Left forelimb (tissue), 1 donor: ENCODE measurements around the gene MYBL2.

ENCODE experiments used
- DNase-seq: peaks from one replicate; pipeline ENCODE4 v3.0.0-alpha.2; 2018; ENCODE audit warnings: low spot score

Gene MYBL2

DNA sequence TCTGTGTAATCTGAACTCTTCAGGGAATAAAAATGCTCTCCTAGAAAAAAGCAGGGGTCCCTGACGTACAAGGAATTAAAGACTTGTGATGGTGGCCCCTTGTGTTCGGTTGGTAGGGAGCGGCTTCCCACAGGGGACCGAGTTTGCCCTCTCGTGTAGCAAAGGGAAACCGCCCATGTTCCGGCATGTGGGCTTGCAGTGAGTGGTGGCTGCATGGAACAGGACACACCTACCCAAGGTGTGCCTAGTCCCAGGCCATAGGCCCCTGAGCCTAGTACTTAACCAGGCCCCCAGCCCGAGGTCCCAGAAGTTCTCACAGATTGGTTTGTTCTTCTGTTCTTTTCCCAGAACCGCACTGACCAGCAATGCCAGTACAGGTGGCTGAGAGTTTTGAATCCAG, 15.5 kb downstream of the MYBL2 start:
- DNase-seq: no peak

DNA sequence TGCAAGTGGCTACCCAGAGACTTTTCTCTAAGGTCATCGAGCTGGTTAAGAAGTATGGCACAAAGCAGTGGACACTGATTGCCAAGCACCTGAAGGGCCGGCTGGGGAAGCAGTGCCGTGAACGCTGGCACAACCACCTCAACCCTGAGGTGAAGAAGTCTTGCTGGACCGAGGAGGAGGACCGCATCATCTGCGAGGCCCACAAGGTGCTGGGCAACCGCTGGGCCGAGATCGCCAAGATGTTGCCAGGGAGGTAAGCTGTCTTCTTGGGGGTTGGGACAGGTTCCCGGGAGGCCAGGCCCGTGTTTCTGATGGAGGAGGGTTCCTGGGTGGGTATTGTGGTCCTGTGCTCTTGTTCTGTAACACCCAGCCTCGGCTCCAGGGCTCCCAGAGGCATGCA, 19.9 kb downstream of the MYBL2 start:
- DNase-seq: no peak

DNA sequence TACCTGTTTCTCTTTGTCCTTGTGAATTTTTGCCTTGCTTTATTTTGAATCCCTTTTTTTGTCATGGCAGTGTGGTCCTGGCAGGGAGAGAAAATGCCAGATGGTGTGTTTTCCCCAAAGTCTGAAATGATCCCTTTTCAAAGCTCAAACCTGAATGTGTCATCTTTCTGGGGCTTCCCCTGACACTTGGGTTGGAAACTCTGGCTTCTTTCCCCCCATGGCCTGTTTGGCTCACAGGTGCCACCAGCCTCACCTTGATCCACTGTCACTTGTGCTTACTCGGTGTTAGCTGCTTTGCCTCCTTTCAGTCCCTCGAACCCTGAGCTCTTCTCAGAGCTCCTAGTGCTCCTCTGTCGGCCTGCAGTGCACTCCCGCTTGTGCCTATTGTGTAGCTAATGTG, 22.3 kb downstream of the MYBL2 start:
- DNase-seq: no peak

DNA sequence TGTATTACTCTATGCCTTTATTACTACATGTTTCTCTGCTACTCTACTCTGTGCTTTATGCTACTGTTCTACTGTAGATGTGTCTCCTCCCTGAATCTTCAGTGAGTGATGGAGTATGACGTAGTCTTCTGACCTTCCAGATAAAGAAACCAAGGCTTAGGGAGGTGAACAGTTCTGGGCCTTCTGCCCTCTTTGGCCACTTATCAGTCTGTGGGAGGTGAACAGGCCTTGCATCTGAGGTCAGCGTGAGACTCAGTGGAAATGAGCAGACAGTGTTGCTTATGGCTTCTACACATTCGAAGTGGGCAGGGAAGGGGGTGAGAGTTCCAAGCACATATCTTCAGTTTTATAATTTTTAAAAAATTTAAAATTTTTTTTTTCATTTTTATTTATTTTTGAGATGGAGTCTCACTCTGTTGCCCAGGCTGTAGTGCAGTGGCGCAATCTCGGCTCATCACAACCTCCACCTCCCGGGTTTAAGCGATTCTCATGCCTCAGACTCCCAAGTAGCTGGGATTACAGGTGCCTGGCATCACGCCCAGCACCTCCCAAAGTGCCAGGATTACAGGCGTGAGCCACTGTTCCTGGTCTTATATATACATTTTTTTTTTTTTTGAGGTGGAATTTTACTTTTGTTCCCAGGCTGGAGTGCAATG, 24.2 kb downstream of the MYBL2 start:
- no peak for DNase-seq

DNA sequence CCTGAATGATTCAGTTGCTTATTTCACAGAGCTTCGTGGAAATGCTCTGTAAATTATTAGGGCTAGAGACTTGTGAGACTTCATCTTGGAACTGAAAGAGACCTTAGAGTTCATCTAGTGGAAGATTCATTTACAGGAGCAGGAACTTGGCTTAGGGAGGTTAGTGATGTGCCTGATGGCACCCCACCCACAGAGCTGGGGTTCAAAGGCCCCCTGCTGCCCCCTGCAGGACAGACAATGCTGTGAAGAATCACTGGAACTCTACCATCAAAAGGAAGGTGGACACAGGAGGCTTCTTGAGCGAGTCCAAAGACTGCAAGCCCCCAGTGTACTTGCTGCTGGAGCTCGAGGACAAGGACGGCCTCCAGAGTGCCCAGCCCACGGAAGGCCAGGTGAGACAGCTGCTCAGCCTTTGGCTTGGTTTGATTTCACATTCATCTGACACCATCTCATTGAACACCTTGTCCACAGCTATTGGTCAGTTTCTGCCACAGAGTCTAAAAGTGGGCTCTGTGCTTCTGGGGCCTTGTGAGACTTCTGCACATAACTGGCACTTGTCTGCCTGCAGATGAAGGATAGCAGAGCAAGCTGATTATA, 25.1 kb downstream of the MYBL2 start:
- no peak for DNase-seq

DNA sequence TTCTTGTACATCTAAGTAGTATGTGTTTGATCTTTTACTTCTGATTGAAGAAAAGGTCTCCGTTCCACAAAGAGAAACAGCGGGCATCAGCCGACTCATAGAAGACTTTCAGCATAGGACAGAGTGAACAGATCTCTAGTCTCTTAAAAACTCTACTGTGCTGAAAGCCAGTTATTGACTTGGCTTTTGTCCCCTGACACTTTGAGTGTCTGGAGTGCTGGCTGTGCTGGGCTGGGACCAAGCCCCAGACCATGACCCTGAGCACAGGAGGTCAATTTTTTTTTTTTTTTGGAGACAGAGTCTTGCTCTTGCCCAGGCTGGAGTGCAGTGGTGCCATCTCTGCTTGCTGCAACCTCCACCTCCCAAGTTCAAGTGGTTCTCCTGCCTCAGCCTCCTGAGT, 27.8 kb downstream of the MYBL2 start:
- DNase-seq: no peak

DNA sequence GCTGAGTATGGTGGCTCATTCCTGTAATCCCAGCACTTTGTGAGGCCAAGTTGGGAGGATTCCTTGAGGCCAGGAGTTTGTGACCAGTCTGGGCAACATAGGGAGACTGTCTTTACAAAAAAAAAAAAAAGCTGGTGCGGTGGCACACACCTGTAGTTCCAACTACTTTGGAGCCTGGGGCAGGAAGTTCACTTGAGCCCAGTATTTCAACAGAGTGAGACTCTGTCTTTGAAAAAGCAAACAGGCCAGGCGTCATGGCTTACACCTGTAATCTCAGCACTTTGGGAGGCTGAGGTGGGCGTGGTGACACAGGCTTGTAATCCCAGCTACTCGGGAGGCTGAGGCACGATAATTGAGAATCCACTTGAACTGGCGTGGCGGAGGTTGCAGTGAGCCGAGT, 28.7 kb downstream of the MYBL2 start:
- no peak for DNase-seq

DNA sequence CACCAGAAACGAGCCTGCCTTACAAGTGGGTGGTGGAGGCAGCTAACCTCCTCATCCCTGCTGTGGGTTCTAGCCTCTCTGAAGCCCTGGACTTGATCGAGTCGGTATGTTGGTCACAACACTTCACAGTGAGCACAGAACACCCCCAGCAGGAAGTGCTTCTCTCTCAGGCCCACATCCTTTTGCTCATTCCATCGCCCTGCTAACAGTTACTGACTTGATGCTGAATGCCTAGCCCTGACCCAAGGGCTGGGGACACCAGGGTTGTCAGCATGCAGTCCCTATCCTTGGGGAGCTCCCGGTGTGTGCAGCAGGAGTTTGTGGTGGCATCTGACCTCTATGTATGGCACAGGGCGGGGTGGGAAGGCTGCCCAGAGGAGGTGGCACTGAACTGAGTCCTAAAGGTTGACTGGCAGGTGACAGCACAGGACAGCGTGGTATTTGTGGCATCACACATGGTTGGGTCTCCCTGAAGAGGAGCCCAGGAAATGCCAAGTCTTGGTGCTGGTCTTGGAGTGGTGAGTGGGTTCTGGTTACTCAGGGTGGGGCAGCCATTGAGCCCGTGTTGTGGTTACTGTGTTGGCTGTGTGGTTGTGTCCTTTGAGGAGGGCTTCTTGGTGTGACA, 33.1 kb downstream of the MYBL2 start:
- DNase-seq: no peak

DNA sequence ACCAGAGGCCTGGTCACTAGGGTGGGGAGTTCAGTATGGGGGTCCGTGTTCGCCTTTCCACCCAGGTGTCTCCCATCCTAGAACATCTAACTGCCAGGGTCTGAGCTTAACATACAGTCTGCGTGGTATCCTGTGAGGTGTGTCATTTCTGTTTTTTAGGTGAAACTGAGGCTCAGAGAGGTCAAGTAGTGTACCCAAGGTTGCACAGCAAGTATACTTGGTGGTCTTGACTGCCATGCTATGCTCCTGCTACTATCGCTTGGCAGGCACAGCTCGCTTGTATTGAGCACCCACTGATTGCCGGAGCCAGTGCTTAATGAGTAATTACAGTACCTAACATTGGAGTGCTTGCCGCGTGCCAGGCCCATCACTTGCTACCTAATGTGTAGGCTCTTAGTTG, 33.7 kb downstream of the MYBL2 start:
- no peak for DNase-seq

DNA sequence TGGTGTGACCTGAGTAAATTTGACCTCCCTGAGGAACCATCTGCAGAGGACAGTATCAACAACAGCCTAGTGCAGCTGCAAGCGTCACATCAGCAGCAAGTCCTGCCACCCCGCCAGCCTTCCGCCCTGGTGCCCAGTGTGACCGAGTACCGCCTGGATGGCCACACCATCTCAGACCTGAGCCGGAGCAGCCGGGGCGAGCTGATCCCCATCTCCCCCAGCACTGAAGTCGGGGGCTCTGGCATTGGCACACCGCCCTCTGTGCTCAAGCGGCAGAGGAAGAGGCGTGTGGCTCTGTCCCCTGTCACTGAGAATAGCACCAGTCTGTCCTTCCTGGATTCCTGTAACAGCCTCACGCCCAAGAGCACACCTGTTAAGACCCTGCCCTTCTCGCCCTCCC, 35.6 kb downstream of the MYBL2 start:
- DNase-seq: no peak

DNA sequence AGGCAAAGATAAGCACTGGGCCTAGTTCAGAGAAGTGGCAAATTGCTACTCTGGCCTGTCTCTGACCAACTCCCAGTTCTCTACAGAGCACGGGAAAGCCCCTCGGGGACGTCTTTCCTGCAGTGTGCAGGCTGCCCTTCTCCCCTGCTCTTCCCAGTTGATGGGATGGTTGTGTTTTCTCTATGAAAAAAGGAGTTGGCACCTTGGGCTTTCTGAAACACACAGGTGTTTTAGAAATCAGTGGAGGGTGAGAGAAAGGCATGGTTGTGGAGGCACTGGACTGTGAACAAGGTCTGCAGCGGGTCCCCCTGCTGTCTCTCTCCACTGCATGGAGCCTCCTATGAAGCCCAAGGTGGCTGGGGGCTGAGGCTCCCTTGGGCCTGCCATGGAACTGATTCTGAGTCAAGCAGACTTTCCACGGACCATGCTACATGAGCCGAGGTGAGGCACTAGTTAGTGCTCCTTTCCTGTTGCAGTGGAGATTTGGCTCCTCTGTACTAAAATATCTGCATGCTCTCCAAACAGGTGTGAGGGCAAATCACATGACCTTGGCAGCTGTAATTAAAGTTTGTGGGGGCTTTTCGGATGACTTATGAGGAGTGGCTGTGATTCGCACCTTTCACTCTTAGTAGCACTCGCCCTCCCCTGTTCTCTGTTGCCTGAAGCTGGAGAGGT, 43.6 kb downstream of the MYBL2 start:
- no peak for DNase-seq

DNA sequence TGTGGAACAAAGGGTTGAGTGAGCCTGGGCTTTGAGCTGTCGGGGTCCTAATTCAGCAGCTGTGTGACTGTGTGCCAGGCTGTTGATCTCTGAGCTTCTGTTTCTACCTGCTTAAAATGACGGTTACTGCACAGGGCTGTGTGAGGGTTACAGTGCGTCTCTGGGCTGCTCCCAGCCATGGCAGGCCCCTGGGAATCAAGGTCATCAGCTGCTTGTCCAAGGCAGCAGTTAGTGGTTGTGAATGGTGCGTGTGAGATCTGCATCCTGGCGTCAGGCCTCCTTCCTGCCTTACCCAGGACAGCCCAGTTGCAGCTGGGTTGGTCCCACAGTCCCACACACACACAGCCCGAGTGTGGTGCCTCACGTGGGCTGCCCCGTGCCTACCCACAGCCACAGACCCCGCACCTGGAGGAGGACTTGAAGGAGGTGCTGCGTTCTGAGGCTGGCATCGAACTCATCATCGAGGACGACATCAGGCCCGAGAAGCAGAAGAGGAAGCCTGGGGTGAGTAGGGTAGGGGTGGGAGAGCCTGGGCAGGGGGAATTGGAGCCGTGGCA, 44.3 kb downstream of the MYBL2 start:
- DNase-seq: no peak

DNA sequence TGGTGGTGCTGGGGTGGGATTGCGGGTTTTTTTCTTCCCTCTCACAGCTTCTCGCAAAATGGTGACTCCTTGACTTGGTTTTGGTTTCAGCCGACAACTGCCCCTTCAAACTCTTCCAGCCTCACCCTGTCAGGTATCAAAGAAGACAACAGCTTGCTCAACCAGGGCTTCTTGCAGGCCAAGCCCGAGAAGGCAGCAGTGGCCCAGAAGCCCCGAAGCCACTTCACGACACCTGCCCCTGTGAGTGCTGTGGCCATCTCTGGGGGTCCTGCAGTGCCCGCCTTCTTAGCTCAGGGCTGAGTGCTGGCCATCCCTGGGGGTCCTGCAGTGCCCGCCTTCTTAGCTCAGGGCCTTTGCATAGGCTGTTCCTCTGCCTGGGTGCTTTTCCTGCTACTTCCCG, 48.1 kb downstream of the MYBL2 start:
- DNase-seq: no peak

DNA sequence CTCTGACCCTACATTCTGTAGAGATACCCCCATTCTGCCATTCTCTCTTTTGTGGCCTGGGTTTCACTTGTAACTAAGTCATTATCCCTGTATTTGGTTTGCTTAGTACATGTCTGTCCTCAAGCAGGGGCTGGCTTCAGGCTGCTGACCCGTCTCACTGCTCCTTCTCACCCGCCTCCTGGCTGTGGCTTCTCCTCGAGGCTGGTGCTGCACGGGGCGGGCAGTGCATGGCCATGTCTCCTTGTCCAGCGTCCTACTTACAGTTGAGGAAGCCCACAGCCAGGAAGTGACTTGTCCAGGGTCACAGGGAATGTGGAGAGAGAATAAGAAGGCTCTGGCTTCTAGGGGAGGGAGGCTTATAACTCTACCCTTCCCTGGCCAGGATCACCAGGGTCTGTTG, 48.6 kb downstream of the MYBL2 start:
- no peak for DNase-seq

DNA sequence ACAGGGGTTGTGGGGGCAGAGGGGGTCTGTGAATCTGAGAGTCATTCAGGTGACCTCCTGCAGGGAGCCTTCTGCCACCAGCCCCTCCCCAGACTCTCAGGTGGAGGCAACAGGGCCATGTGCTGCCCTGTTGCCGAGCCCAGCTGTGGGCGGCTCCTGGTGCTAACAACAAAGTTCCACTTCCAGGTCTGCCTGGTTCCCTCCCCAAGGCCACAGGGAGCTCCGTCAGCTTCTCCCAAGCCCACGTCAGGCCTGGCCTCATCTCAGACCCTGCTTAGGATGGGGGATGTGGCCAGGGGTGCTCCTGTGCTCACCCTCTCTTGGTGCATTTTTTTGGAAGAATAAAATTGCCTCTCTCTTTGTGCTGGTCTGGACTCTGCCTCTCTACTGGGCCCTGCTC, 49.2 kb downstream of the MYBL2 start:
- no peak for DNase-seq

DNA sequence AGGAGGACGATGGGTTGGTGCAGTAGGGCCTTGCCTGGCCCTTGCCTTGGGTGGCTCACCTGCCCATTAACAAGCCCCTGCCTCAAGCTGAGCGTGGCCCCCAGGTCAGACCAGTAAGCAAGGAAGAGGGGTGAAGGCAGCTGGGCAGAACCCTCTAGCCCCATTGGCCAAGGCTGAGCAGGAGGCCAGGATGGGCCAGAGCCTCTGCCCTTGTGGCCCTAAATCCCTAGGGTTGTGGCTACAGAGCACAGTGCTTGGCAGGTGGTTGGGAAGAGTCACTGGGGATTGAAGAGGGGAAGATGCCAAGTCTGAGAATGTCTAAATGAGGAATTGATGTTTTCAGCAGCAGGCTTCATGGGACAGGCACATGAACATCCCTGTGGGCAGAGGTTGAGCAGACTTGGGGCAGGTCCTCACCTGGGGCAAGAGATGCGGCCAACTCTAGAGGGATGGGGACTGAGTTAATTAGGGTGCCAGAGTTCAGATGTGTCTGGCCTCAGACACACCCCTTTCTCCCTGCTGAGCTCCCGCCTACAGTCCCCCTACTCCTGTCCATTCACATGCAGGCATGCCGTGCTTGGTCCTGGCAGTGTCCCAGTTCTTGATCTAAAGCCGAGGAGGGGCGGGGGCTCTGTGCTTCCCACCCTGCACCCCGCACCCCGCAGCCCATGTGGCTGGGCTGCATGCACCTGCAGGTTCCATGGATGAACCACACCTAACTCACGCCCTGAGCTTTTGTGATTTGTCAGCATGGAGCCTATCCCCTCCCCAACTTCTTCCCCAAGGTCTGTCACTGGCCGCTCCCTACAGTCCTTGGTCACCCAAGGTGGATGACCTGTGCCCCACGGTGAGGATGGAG, 50.1 kb downstream of the MYBL2 start:
- DNase-seq: no peak

DNA sequence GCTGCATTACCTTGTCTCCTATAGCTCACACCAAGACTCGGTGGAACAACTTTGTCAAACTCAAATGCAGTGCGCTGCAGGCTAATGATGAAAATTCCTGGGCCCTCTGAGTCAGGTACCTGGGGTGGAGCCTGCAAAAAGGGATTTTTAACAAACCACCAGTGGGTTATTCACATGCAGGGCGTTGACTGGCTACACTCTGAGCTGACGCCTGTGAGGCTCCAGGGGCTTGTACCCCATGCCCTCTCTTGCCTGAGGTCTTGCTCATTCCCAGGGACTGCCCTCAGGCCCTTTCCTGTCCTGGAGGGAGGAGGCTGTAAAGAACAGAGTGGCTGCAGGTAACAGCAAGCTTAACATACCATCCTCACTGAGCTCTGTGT, 50.7 kb downstream of the MYBL2 start:
- no peak for DNase-seq

DNA sequence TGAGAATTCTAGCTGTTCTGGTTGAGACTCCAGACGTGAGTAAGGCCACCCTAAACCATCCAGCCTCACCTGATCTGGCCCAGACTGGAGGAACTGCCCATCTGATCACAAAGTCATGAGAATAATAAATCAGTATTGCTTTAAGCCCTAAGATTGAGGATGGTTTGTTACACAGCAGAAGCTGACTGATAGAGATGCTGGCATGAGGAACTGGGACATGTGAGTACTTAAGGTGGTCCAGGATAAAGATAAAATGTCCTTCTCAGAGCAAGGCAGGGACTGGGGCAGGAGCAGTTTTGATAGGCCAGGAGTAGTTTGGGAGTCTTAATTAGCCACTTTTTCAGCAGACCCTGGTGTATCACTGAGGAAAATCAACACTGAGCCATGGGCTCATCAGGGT, 53.1 kb downstream of the MYBL2 start:
- no peak for DNase-seq

DNA sequence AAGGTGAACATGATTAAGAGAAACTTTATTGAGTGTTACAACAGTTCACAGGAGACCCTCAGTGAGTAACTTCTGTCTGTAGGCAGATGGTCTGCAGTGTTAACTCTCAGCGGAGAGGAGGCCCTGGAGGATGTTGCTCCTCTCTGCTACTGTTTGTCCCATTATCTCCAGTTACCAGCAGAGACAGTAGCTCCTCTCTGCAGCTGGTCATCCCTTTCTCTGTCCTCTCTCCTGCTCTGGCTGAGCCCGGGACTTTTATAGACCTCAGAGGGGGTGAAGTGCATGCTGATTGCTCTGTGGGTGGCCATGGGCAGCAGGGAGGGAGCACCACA, 54.1 kb downstream of the MYBL2 start:
- DNase-seq: no peak

DNA sequence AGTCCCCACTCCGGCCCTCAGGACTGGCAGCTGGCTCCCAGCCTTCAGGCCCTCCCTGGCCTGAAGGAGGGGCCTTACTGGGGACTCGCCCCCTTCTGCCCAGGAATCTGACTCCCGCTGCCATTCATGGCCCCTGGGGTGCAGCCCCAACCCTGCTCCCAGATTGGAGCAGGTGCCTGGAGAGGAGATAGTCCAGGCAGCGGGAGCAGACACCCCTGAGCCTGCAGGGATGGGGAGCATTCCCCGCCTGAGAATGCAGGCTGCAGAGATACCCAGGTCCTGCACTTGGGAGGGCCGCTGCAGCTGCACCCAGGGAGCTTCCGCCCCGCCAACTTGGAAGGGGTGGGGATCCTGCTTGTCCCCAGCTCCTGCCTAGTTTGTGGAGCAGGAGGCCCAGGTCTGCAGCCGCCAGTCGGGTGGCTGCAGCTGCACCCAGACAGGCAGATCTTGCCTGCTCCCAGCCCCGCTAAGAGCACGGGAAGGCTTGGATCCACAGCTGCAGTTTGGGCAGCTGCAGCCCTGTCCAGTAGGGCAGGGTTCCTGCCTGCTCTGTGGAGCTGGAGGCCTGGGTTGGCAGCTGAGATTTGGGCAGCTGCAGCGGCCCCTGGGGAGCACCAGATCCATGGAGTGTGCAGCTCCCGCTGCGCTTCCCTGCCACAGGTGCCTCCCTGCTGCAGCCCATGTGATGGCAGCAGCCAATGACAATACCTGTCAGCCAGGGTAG, 54.7 kb downstream of the MYBL2 start:
- DNase-seq: no peak

DNA sequence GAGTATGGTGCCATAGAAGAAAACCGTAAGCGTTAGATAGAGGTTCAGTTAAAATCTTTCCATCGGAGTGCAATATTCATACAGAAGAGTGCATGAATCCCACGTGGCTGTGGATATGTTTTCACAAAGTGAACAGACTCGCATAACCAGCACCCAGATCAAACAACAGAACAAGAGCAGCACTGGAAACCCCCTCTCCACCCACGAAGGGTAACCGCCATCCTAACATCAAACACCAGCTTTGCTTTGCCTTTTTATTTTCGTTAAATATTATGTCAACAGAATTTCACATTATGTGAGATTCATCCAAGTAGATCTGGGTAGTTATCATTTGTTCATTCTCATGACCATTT, 55.2 kb downstream of the MYBL2 start:
- DNase-seq: no peak

DNA sequence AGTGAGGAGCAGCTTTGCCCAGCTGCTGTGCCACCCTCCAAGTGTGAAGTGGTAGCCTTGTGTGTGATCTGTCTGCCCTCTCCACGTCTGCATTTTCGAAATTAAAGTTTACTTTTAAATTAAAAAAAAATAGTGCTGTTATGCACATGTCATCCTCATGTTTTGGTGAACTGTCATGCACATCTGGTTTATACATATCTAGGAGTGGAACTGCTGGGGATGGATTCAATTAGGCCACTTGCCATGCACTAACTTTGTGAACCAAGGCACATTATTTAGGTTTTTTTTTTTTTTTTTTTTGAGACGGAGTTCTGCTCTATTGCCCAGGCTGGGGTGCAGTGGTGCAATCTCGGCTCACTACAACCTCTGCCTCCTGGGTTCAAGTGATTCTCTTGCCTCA, 56.3 kb downstream of the MYBL2 start:
- DNase-seq: no peak
